ENCODE data around the gene TLN1.

The TLN1 gene, protein sequence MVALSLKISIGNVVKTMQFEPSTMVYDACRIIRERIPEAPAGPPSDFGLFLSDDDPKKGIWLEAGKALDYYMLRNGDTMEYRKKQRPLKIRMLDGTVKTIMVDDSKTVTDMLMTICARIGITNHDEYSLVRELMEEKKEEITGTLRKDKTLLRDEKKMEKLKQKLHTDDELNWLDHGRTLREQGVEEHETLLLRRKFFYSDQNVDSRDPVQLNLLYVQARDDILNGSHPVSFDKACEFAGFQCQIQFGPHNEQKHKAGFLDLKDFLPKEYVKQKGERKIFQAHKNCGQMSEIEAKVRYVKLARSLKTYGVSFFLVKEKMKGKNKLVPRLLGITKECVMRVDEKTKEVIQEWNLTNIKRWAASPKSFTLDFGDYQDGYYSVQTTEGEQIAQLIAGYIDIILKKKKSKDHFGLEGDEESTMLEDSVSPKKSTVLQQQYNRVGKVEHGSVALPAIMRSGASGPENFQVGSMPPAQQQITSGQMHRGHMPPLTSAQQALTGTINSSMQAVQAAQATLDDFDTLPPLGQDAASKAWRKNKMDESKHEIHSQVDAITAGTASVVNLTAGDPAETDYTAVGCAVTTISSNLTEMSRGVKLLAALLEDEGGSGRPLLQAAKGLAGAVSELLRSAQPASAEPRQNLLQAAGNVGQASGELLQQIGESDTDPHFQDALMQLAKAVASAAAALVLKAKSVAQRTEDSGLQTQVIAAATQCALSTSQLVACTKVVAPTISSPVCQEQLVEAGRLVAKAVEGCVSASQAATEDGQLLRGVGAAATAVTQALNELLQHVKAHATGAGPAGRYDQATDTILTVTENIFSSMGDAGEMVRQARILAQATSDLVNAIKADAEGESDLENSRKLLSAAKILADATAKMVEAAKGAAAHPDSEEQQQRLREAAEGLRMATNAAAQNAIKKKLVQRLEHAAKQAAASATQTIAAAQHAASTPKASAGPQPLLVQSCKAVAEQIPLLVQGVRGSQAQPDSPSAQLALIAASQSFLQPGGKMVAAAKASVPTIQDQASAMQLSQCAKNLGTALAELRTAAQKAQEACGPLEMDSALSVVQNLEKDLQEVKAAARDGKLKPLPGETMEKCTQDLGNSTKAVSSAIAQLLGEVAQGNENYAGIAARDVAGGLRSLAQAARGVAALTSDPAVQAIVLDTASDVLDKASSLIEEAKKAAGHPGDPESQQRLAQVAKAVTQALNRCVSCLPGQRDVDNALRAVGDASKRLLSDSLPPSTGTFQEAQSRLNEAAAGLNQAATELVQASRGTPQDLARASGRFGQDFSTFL (N-terminal part only)

DNA sequence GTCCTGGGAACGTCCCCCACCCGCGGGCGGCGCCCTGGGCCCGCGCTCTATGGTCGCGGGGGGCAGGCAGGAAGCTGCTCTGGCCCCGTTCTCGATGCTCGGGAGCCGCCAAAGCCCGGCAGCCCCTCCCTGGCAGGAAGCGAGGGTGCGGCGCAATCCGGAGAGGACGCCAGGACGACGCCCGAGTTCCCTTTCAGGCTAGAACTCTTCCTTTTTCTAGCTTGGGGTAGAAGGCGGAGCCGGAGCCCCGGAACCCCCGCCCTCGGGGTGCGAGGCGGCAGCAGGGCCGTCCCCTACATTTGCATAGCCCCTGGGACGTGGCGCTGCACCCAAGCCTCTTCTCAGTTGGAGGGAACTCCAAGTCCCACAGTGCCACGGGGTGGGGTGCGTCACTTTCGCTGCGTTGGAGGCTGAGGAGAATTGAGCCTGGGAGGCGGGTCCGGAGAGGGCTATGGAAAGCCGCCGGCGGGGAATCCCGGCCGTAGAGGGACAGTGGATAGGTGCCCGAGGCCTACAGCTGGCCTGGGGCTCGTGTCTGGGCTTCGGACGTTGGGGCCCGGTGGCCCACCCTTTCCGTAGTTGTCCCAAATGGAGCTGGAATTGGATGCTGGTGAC, at the start of gene TLN1, which contains the start of gene CREB3:
Gene TLN1 (minus strand): TSS at position 11 of the 615 bp plus-strand sequence. CDS start 6,501 bp downstream, outside the sequence.
Gene CREB3 (plus strand): TSS at position 482 of the 615 bp plus-strand sequence. CDS start 107 bp downstream, at position 589.
- DNase-seq (ENCODE audit: low spot score): peak; percentile 99

DNA sequence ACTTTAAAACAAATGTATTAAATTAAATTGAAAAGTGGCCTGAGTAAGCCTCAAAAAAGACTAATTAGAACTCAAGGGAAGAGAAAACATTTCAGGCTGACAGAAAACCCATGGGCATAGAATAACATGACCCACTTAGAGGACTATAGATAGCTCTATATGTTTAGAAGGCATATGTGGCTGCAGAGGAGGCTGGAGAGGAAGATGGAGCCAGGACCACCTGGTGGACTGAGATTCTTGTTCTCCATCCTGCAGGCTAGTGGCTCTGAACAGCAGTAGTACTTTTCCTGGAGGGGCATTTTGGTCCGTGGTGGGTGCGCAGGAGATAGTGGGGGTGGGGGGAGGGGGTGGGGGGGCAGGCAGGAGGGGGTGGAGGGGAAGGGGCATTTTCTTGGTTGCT, 49.1 kb upstream of the TLN1 start:
- DNase-seq (ENCODE audit: low spot score): no peak

DNA sequence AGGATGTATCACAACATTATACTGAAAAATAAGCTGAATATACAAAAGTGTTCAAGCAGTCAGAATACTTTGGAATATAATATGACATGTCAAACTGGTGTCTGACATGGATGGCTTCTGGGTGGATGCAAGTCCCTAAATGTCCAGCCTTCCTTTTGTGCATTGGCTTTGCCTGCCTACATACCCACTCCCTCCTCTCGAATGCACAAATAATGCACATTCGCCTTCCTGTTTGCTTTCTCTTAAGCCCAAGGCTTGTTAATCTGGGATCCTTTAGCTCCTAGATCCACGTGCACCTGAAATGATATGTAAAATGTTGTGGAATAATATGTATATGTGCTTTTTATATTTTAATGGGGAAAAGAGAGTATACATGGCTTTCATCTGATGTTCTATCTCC, 46.5 kb upstream of the TLN1 start:
- no peak for DNase-seq (ENCODE audit: low spot score)

DNA sequence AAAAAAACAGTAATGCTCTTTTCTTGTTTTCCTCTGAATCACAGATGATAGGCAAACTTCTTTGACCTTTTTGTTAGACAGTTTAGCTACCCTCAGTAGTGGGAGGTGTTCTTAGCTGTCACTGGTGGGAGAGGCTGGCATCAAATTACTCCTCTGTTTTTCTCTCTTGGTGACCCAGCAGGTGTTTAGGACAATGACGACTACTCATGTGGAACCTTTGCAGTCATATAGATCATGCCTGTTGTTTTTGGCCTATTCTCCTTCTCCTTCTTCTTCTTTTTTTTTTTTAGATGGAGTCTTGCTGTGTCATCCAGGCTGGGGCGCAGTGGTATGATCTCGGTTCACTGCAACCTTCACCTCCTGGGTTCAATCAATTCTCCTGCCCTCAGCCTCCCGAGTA, 44.0 kb upstream of the TLN1 start:
- no peak for DNase-seq (ENCODE audit: low spot score)

DNA sequence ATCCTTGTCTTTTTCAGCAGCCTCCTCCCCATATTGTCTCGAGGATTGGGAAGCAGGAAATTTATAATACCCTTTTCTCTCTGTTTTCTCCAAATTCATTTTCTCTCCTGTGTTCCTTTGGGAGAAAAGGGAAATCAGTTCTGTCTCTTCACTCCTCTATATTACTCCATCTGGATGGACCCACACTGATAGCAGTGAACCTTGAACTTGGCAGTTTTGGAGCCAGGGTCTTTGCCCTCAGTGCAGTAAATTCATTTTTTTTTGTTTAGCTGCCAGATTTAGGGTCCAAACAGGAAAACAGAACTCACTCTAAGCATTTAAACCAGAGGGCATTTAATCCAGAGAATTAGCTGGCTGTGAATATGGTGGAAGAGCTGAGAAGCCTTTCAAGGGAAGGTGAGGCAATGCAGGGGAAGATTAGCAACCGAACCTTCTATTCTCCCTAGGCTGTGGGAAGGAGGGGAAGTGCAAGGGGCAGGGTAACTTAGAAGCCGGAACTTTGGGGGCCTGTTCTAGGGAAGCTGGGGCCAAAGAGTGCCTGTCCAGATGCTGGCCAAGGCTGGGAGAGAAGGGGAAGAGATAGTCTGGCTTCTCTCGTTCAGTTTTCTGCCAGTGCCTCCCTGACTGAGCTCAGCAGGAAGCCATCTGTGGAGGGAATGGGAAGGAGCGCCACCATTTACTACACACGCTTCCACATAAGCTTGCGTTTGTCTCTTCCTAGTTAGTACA, 43.1 kb upstream of the TLN1 start:
- no peak for DNase-seq (ENCODE audit: low spot score)

DNA sequence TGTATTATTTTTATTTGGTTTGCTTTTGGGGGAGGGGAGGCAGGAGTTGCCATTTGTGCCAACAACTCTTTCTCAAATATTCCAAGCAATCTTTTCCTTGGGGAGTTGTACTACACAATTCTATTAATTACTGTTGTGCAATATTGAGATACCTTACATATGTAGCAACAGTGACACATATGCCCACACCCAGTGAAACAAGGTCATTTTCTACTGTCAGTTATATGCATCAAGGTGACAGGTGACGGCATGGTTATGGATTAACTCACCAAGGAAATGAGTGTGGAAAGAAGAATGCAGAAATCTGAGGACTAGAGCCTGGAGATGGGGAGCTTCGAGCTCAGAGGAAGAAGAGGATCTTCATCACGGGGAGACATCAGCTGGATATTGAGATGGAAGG, 39.9 kb upstream of the TLN1 start:
- no peak for DNase-seq (ENCODE audit: low spot score)

DNA sequence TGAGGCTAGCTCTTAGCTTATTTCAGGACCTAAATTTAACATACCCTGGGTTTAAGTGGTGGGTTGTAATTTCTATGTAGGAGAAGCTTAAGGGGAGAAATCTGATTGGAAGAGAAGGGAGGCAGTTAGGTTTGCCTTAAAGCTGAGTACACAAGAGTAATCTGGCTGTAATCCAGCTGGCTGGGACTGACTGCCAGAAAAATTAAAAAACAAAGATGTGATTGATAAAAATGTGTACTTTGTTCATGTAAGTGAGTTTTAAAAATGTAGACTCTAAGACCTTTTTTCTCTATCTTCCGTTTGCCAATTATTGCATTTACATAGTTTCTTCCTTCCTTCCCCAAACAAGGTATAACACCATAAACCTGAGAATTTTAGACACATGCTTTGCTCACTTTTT, 39.5 kb upstream of the TLN1 start:
- DNase-seq (ENCODE audit: low spot score): no peak

DNA sequence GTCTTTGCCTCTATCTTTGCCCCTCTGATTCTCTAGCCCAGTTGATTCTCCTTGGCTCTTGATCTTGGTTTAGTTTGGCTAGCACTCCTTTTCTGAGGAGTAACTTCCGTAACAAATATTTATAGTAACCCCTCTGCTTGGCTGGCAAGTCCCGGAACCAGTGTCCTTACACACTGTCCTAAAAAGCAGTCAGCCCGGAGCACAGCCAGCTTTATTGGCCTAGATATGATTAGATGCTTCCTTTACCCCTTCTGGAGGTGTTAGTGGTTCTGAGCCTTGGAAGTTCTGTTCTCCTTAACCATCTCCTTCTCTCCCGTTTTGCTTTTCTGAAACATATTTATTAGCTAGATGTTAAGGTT, 39.1 kb upstream of the TLN1 start:
- DNase-seq (ENCODE audit: low spot score): no peak

DNA sequence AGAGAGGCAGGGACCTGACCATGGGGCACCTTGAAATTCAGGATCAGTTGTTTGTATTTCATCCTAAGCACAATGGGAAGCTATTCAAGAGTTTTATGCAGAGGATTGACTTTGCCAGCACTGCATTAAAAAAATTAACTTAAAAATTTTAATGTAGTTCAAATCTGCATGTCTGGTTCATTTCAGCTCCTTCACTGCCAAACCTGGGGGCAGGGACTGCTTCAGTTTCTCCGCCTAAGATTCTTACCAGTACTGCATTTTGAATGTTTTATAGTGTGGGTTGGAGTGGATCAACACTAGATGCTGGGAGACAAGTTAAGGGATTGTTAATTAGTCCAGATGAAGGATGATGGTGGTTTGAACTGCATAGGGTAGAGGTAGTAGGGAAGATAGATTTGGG, 37.8 kb upstream of the TLN1 start:
- DNase-seq (ENCODE audit: low spot score): no peak

DNA sequence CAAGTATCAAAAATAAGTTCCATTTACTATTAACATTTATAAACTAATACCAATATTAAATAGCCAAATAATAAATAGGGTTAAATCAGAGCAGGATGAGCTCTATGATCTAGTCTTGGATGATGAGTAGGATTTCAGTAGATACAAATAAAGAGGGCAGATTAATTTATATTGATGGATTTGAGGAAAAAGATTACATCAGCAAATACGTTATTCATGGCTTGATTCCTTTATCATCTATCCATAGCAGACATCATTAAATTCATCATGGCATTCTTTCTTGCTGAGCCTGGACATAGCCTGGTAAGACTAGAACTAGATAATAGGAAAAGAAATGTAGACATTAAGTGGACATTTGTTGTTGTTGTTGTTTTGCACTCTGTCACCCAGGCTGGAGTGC, 35.5 kb upstream of the TLN1 start:
- DNase-seq (ENCODE audit: low spot score): no peak

DNA sequence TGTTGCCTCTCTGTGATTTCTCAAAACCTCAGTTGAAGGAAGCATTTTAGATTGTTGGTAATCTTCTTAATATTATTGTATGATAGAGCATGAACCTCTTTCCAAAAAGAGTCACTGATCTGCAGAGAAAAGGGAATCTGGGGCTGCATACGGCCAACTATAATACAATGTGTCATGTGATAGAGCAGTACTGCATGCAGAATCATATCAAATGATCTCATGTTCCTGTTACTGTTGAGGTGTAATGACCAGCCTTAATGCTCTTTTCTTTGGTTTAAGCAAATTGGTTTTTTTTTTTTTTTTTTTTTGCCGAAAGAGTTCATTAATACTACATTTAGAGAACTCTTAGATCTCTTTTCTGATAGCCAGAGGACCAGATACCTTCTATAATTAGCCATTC, 35.0 kb upstream of the TLN1 start:
- no peak for DNase-seq (ENCODE audit: low spot score)

DNA sequence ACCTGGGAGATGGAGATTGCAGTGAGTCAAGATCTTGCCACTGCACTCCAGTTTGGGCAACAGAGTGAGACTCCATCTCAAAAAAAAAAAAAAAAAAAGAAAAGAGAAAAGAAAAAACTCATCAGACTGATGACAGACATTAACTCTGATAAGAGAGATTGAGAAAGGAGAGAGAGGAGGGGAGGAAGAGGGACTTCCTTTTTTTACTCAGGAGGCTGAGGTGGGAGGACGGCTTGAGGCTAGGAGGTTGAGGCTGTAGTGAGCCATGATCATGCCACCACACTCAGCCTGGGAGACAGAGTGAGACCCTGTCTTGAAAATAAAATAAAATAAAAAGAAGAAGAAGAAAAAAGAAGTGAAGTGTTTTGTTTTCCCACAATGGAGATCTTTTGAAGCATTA, 31.8 kb upstream of the TLN1 start:
- no peak for DNase-seq (ENCODE audit: low spot score)

DNA sequence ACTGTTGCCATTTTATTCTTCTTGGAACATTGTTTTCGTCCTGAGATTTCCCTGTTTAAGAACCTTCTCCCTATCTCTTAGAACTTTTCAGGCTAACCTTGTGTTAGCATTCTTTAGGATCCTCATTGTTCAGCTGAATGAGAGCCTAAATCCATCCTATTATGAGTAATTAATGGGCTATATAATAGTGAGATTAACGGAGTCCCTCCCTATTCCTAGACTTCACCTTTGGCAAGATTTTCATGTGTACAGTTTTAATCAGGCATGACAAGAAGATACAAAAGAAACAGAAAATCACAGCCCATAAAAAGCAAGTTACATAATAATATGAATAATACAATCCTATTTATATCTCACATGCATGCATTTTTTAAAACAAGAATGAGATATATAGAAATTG, 31.2 kb upstream of the TLN1 start:
- DNase-seq (ENCODE audit: low spot score): no peak

DNA sequence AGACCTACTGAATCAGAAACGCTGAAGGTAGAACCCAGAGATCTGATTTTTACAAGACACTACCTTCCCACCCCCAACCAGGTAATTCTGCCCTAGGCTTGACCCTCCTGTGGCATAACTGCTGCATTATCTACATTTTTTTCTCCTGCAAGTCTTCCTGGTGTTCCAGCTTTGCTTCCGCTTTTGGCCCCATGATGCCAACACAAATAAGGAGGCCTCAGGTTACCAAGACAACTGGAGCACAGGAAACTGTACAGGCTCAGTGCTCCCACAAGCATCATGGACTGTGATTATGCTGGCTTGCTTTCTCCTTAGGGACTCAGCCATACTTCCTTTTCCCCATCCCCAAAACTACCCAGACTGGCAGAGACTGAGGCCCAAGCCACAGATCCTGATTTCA, 28.7 kb upstream of the TLN1 start:
- DNase-seq (ENCODE audit: low spot score): no peak

DNA sequence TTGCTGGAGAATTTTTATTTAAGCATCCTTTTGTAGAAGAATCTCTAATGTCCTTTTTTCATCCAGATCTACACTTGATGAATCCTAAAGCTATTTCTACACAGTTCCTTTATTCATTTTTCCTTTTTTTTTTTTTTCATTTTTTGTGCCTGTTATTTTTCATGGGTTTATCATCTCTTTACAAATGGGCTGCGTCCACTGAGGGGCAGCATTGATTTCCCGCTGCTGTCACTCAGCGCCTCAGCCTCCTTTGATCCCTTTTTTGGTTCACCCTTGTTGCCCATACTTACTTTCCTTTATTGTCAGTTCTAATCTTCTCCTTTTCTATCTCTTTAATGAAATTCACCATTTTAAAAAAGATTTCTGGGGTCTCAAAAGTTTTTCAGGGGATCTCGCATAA, 27.8 kb upstream of the TLN1 start:
- no peak for DNase-seq (ENCODE audit: low spot score)

DNA sequence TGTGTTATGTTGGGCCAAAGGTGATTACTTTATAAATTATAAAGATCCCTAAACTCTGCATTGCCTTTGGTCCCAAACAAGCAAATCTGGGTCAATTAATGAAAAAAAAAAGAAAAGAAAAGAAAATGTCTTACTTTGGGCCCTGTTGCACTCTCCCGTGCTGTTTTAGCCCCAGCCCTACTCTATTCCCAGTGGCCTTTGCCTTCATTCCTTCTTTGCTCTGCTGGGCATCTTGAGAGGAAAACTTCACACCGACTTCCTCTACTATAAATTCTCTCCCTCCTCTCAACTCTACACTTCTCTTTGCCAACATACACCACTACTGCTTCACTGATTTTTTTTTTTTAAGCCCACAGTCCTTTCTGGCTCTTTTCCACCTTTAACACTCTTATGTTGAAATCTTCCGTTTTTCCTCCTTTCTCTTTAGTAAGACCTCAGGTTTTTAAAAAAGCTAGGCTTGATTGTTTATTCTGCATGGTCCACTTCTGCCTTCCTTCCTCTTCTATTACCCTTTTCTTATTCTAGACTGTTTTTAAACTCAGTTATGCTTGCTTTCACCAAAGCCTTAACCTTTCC, 26.6 kb upstream of the TLN1 start:
- no peak for DNase-seq (ENCODE audit: low spot score)

DNA sequence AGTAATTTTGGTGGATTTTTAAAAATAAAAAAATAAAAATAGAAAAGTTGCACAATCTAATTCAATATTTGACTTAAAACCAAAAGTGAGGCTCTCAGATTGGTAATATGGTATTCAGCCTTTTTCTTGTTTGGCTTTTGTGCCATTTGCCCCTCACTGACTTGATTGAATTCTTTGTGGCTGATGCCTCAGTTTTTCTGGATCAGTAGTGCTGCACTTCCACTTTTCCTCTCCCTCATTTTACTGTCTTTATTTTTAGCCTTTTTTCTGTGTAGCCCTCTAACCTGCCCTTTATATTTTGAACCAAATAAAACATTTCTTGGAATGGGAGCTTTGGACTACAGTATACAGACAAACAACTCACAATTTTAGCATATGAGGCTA, 25.9 kb upstream of the TLN1 start:
- DNase-seq (ENCODE audit: low spot score): no peak

DNA sequence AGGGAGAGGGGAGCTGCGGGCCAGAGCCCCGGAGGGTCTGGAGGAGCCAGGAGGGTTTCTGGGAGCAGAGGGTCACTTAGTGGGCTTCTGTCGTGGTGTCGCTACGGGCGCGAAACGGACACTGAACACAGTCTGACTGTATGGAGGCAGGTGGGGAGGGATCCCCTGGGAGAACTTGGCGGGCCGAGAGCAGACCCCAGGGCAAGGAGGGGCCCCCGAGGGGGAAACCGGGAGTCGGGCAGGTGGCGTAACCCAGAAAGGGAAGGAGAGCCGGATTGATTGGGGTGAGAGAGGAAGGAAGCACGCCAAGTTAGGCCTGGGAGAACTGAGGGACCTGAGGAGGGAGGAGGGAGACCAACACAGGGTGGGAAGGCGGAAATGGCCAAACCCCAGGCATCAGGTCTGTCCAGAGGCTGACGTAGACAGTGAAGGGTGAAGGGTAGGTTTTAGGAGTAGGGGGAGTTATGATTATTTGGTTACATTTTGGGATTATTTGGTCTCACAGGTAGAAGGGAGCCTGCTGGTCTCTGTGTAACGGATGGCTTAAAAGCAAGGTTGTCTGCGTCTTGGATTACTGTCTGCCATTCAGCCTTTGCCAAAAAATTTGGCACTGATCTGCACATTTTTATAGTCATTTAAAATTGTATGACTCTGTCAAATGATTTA, 25.4 kb upstream of the TLN1 start:
- DNase-seq (ENCODE audit: low spot score): no peak

DNA sequence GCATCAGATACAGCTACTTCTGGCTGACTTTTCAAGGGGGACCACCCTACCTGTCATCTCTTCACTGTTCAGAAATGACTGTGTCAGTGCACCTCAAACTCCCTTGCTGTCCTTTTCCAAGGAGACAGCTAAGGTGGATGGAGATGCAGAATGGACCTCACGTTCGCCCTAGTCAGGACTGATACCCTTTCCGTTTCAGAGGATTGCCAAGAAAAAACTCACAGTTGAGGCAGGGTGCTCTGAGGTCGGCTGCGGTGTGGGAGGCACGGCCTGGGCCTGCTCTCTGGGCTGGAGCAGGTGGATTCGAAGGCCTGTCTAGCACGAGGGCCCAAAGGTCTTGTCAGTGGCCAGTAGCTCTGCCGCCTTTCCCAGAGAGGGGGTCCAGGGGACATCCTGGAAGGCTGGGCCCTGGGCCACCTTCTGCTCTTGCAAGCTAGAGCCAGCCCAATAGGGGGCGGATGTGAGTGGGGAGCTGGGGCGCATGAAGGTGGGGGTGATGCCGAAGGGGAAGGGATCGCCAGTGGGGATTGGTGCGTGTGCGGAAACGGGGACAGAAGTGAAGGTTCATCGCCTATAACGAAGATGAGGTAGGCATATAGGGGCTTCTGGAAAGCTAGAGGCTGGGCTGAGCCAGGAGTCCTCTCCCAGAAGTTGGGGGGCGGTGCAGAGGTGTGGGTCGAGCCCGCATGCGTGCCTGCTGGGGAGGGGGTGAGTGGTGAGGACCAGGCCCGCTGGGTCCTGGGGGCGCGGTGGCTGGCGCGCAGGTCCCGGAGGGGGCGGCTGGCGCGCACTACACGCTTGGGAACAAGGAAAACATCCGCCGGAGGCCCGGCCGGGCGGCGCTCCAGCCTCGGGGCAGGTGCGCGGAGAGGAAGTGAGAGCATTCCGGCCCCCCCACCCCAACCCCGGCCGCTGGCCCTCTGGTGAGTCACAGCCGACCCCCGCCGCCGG, 24.6 kb upstream of the TLN1 start:
- peak; percentile 77 for DNase-seq (ENCODE audit: low spot score)
